ENCODE measurements around the gene SMG1. TPM values are rescaled to one million over a fixed set of nuclear protein-coding genes. Genes with fewer than 3 reads are reported as not detected.

SMG1 gene
- total and polyA plus RNA-seq, 10 of the 15 experiments (the other 5 are each of a cell fraction or from before 2014, with no cell fraction given): 3.9 to 66.7 (median 37.0) TPM

DNA sequence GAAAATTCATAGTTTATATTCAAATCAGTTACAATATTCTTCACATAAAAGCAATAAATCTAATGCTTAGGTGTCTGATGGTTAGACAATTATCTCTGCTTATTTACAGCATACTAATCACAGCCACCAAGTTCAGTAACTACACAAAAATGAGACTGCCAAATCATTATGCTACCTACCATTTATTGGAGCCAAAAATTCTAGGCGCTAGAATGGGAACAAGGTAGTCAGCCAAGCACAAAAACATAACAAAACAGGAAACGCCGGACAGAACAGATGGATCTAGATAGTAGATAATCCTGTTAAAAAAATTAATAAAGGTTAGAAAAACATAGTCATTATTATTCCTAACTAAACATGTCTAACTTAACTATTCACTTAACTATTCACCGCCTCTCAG, 128.5 kb downstream of the SMG1 start (continued):
- TF ChIP-seq, protein P1, sequence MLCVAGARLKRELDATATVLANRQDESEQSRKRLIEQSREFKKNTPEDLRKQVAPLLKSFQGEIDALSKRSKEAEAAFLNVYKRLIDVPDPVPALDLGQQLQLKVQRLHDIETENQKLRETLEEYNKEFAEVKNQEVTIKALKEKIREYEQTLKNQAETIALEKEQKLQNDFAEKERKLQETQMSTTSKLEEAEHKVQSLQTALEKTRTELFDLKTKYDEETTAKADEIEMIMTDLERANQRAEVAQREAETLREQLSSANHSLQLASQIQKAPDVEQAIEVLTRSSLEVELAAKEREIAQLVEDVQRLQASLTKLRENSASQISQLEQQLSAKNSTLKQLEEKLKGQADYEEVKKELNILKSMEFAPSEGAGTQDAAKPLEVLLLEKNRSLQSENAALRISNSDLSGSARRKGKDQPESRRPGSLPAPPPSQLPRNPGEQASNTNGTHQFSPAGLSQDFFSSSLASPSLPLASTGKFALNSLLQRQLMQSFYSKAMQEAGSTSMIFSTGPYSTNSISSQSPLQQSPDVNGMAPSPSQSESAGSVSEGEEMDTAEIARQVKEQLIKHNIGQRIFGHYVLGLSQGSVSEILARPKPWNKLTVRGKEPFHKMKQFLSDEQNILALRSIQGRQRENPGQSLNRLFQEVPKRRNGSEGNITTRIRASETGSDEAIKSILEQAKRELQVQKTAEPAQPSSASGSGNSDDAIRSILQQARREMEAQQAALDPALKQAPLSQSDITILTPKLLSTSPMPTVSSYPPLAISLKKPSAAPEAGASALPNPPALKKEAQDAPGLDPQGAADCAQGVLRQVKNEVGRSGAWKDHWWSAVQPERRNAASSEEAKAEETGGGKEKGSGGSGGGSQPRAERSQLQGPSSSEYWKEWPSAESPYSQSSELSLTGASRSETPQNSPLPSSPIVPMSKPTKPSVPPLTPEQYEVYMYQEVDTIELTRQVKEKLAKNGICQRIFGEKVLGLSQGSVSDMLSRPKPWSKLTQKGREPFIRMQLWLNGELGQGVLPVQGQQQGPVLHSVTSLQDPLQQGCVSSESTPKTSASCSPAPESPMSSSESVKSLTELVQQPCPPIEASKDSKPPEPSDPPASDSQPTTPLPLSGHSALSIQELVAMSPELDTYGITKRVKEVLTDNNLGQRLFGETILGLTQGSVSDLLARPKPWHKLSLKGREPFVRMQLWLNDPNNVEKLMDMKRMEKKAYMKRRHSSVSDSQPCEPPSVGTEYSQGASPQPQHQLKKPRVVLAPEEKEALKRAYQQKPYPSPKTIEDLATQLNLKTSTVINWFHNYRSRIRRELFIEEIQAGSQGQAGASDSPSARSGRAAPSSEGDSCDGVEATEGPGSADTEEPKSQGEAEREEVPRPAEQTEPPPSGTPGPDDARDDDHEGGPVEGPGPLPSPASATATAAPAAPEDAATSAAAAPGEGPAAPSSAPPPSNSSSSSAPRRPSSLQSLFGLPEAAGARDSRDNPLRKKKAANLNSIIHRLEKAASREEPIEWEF (IDR thresholded peaks at IDR 0.05; ENCODE audit: insufficient replicate concordance, low read depth, low read length): no peak
- TF ChIP-seq SUPT20H (IDR thresholded peaks at IDR 0.05; ENCODE audit: borderline replicate concordance, control insufficient read depth, low read depth, low read length): no peak
- TF ChIP-seq KLF5 (IDR thresholded peaks at IDR 0.05; ENCODE audit: partially characterized antibody): no peak
- TF ChIP-seq, protein P2, sequence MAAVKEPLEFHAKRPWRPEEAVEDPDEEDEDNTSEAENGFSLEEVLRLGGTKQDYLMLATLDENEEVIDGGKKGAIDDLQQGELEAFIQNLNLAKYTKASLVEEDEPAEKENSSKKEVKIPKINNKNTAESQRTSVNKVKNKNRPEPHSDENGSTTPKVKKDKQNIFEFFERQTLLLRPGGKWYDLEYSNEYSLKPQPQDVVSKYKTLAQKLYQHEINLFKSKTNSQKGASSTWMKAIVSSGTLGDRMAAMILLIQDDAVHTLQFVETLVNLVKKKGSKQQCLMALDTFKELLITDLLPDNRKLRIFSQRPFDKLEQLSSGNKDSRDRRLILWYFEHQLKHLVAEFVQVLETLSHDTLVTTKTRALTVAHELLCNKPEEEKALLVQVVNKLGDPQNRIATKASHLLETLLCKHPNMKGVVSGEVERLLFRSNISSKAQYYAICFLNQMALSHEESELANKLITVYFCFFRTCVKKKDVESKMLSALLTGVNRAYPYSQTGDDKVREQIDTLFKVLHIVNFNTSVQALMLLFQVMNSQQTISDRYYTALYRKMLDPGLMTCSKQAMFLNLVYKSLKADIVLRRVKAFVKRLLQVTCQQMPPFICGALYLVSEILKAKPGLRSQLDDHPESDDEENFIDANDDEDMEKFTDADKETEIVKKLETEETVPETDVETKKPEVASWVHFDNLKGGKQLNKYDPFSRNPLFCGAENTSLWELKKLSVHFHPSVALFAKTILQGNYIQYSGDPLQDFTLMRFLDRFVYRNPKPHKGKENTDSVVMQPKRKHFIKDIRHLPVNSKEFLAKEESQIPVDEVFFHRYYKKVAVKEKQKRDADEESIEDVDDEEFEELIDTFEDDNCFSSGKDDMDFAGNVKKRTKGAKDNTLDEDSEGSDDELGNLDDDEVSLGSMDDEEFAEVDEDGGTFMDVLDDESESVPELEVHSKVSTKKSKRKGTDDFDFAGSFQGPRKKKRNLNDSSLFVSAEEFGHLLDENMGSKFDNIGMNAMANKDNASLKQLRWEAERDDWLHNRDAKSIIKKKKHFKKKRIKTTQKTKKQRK (IDR thresholded peaks at IDR 0.05; ENCODE audit: low read depth, low read length): no peak
- TF ChIP-seq POU2F2 (IDR thresholded peaks at IDR 0.05; ENCODE audit: borderline replicate concordance, low read depth, low read length): no peak
- no peak for TF ChIP-seq YBX1 (IDR thresholded peaks at IDR 0.05)
- no peak for TF ChIP-seq SRF (IDR thresholded peaks at IDR 0.05; ENCODE audit: low read depth in 2 of 2, low read length in 2 of 2)
- TF ChIP-seq TCF12 (IDR thresholded peaks at IDR 0.05; ENCODE audit: low read depth, low read length): no peak
- no peak for TF ChIP-seq EP300 (IDR thresholded peaks at IDR 0.05; ENCODE audit: borderline replicate concordance in 1 of 2, control insufficient read depth in 1 of 2, low read depth in 2 of 2, low read length in 2 of 2)
- TF ChIP-seq GATAD2B (conservative IDR thresholded peaks at IDR 0.05; ENCODE audit: low read depth): no peak
- no peak for TF ChIP-seq BACH1 (IDR thresholded peaks at IDR 0.05; ENCODE audit: borderline replicate concordance)
- TF ChIP-seq ZNF24 (IDR thresholded peaks at IDR 0.05): no peak

Data from GM12878 (cell line).